GM21447 (cell line): ENCODE measurements around the gene FLT1.

Source experiments
- ATAC-seq: cut with Tn5 transposase; IDR thresholded peaks from one replicate; pipeline ENCODE4 v1.9.1; 2021; ENCODE audit not compliant: unreplicated experiment

The FLT1 gene

GRCh38 chr13:28257305-28257704 is 237.6 kb downstream of the FLT1 start:
- ATAC-seq: no peak

- no peak for ATAC-seq
Observed at GRCh38 chr13:28252547-28252946, 242.4 kb downstream of the FLT1 start.

- no peak for ATAC-seq
Observed at GRCh38 chr13:28251466-28251865, 243.5 kb downstream of the FLT1 start.

- no peak for ATAC-seq
Observed at GRCh38 chr13:28250542-28250941, 244.4 kb downstream of the FLT1 start.
